ENCODE results near the gene GNAT1.
"Not testable (repeated sequence)": the region's sequence is repeated elsewhere in the genome, so short reads cannot be mapped to it uniquely, and the experiment has no call there.

The GNAT1 gene

DNA sequence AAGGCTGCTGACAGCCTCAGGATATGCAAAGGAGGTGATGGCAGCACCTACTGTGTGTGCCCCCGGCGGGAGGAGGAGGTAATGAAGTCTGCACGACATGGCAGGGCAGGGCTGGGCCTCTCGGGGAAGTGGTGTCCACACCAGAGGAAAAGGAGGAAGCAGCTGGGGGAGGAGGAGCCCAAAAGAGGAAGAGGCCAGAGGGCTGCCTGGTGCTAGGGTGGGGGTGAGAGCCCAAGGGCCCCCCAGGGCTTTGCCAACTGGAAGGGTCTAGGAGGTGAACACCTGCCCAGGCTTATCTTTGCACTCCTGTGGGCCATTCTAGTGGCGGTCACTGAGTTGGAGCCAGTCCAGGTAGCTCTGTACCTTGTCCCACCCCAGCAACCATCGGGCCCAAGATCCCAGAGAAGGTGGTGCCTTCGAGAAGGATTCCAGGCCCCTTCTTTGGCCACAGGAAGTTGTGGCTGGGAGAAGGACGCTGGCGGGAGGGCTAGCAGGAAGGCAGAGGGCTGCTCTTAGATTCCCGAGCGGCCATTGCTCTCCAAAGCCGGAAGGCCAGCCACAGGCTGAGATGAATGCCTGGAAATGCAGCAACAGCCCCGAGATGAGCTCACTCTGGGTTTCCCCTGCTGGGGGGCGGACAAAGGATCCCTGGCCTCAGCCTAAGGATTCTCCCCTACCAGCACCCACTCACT lies 51.6 kb downstream of the GNAT1 start:
- no peak for DNase-seq

DNA sequence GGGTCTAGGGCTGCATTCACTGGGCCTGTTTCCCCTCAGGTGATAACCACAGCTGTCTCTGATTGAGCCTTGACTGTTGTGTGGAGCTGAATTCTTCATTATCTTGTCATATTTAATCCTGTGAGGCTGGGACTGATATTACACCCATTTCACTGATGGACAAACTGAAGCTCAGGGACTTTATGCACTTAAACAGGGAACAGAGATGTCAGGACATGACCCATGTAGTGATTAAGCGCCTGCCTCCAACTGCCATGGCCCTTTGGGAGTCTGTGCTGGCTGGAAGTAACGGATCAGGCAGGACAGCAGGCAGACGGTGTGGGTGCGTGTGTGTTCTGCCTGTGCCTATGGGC lies 52.1 kb downstream of the GNAT1 start:
- DNase-seq, result no peak

DNA sequence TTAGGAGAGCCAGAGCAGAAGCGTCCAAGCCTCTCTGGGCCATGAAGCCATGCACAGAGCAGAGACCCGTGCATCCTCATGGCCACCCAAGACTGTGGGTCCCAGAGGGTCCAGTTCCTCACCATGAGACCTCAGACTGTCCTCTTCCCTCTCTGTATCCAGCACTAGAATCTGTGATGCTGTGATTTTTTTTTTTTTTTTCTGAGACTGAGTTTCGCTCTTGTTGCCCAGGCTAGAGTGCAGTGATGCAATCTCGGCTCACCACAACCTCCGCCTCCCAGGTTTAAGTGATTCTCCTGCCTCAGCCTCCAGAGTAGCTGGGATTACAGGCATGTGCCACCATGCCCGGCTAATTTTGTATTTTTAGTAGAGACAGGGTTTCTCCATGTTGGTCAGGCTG lies 53.4 kb downstream of the GNAT1 start:
- not testable (repeated sequence) for DNase-seq

DNA sequence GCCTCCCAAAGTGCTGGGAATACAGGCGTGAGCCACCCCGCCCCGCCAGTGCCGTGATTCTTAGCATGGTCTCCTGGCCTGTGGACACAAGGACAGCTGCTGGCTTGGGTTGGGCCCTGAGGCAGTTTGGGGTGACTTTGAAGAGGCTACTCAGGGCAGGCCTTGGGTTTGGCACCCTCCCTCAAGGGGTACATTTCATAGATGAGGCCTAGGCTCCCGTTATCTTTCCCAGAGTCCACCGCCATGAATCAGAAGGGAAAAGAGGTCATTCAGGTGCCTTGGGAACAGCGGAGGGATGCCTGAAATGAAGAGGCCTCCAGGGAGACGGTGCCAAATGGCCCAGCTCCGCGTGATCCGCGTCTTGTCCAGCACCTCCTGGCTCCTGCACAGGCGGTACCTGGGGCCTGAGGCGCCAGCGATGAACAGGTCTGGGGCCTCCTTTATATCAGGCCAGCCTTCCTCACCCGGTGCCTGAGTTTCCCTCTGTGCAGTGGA lies 53.9 kb downstream of the GNAT1 start:
- no peak for DNase-seq

DNA sequence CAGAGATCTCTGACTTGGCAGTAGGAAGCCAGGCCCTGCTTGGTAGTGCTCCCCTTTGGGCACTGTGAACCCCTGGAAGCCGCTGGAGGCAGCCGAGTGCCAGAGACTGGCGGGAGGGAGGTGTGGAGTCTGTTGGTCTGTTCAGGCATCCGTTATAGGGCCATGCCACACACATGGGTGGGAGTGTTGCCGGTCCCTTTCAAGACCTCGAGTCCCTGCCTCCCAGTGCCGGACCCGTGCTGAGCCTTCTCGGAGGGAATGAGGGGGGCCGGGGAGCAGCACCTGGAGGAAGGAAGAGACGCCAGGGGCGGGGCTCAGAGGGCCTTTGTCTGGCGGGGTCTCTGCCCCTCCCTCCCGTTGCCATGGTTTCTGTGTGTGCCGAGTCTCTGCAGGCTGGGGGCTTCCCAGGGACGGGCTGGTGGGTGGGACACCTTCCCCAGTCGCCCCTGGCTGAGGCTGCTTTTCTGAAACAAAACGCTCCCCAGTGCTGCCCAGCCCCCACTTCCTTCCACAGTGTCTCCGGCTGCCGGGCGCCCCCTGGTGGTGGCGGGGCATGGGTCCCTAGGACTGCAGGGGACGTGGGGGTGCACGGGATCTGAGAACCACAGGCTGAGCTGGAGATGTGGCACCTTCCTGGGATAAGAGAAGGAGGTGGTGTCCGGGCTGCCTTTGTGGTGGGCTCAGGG lies 54.6 kb downstream of the GNAT1 start:
- peak; percentile 91 for DNase-seq

DNA sequence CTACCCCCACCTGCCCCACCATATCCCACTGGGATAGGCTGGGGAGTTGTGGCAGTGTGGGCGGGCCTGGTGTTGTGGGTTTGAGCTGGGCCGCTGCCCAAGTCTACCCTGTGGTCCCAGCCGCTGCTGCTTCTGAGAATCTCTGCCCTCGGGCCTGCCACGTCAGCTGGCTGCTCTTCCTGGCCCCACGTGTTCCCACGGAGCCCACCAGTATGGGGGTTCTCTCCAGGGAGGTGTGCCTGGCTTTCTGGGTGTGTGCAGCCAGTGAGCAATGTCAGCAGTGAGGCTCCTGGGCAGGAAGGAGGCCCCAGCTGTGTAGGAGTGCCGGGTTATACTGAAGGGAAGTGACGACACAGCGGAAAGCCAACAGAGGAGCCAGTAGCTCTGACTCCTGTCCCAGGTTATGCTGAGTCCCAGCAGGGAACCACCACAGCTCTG lies 55.1 kb downstream of the GNAT1 start:
- no peak for DNase-seq

All from NCI-H146 (cell line).